Osteocyte (in vitro differentiated cells): ENCODE results near the gene HLA-B. TPM values are rescaled to one million over a fixed set of nuclear protein-coding genes. Genes with fewer than 3 reads are reported as not detected.
"Not testable (repeated sequence)": the region's sequence is repeated elsewhere in the genome, so short reads cannot be mapped to it uniquely, and the experiment has no call there.

Experiments used
- DNase-seq: peaks from one replicate; pipeline ENCODE4 v3.0.0; 2021; ENCODE audit warnings: mixed read lengths; ENCODE audit not compliant: unreplicated experiment; ENCODE audit errors: extremely low spot score
- H3K27ac Mint-ChIP-seq: one replicate; pipeline ENCODE4 v1.8.0; 2021; ENCODE audit warnings: mild to moderate bottlenecking, mixed read lengths; ENCODE audit not compliant: unreplicated experiment
- H3K27me3 Mint-ChIP-seq: one replicate; pipeline ENCODE4 v1.8.0; 2021; ENCODE audit warnings: mixed read lengths; ENCODE audit not compliant: unreplicated experiment
- H3K36me3 Mint-ChIP-seq: one replicate; pipeline ENCODE4 v1.8.0; 2021; ENCODE audit warnings: mixed read lengths; ENCODE audit not compliant: unreplicated experiment
- H3K4me1 Mint-ChIP-seq: one replicate; pipeline ENCODE4 v1.8.0; 2021; ENCODE audit warnings: mixed read lengths; ENCODE audit not compliant: unreplicated experiment
- H3K4me3 Mint-ChIP-seq: one replicate; pipeline ENCODE4 v1.8.0; 2021; ENCODE audit warnings: mild to moderate bottlenecking, moderate library complexity, mixed read lengths; ENCODE audit not compliant: unreplicated experiment
- H3K9me3 Mint-ChIP-seq: one replicate; pipeline ENCODE4 v1.8.0; 2021; ENCODE audit warnings: mixed read lengths; ENCODE audit not compliant: unreplicated experiment
- total RNA-seq: library from RNA; stranded (reverse); gene quantifications from 2 replicates; pipeline ENCODE4 v1.2.1, GENCODE V29; 2021
- TF ChIP-seq, protein P1 (sequence below): fragments of 200-600 bp; sonication (generic); IDR thresholded peaks from 2 replicates; pipeline ENCODE4 v1.5.0; 2021; ENCODE audit warnings: antibody characterized with exemption, mild to moderate bottlenecking, moderate library complexity

The HLA-B gene
- total RNA-seq, 1 donor from 2014 or later, result 642 TPM

DNA sequence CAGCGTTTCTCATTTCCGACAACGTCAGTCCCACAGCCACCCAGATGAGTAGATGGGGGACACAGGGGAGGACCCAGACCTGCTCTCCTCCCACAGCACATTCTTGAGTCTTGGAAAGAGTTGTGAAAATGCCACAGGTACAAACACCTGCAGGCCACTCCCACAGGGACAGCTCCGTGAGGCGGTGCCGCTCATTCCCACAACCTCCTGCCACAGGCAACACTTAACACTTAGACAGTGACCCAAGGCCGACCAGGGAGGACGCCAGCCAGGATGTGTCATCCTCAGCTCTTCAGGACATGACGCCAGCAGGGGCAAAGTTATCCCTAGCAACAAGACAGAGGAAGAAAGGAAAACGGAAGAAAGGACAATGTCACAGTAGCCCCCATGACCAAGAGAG is 22.9 kb upstream of the HLA-B start:
- H3K9me3 Mint-ChIP-seq, result no peaks in the 10 kb centered on the region
- H3K4me1 Mint-ChIP-seq, result no peaks in the 10 kb centered on the region

DNA sequence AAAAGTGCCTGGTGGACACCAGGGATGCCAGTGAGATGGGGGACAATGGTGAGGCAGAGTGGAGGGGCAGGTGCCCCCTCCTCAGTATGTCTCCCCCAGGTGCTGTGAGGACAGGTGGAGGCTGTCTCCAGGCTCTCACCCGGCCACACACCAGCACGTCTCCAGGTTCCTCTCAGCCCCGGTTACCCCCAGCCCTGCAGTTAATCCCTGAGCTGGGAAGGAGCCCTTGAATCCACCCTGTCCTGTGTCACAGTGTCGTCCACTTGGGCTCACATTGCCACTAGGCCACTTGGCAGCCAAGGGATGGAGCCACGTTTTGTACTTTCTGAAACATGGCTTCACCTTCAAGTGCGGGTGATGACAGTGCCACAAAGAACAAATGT is 21.7 kb upstream of the HLA-B start:
- TF ChIP-seq, protein P1, sequence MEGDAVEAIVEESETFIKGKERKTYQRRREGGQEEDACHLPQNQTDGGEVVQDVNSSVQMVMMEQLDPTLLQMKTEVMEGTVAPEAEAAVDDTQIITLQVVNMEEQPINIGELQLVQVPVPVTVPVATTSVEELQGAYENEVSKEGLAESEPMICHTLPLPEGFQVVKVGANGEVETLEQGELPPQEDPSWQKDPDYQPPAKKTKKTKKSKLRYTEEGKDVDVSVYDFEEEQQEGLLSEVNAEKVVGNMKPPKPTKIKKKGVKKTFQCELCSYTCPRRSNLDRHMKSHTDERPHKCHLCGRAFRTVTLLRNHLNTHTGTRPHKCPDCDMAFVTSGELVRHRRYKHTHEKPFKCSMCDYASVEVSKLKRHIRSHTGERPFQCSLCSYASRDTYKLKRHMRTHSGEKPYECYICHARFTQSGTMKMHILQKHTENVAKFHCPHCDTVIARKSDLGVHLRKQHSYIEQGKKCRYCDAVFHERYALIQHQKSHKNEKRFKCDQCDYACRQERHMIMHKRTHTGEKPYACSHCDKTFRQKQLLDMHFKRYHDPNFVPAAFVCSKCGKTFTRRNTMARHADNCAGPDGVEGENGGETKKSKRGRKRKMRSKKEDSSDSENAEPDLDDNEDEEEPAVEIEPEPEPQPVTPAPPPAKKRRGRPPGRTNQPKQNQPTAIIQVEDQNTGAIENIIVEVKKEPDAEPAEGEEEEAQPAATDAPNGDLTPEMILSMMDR, result no peak
- H3K4me1 Mint-ChIP-seq, result no peaks in the 10 kb centered on the region
- no peak overlapping the region for H3K4me3 Mint-ChIP-seq
- DNase-seq, result no peak
- H3K9me3 Mint-ChIP-seq, result no peaks in the 10 kb centered on the region
- H3K27me3 Mint-ChIP-seq, result peaks cover 63% of the 10 kb centered on the region
- no peak overlapping the region for H3K27ac Mint-ChIP-seq
- no peaks in the 10 kb centered on the region for H3K36me3 Mint-ChIP-seq

More for the DNA sequence above, 22.9 kb upstream of the HLA-B start:
- TF ChIP-seq, protein P1, result no peak
- Mint-ChIP-seq H3K27me3 (peaks cover 68% of the 10 kb centered on the region), H3K4me3 (no peak overlapping the region), H3K27ac (no peak overlapping the region), H3K36me3 (no peaks in the 10 kb centered on the region)
- no peak for DNase-seq

DNA sequence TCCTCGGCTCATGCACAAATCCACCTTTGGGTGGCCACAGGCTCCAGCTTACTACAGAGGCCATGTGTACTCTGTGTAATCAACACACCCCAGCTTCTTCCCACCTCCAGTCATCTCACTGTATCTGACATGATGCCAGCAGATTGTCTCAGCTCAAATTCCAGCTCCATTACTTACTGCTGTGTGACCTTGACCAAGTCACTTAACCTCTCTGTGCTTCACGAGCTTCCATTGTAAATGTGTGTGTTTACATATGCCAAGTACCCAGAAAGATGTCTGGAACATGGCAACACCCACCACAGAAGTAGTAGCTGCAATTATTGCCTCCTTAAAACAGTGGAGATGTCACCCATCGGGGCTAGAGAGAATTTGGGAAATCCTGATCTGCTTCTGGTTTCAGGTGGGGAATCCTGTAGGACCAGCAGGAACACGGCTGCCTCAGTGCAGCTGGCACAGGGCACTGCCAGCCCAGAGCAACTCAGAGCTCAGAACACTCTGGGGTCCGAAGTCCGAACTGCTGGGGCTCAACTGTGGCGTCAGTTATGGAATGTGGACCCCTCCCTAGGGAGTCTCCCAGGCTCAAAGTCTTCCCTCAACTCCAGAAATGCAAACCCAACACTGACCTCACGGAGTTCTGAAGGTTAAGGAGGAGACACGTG is 21.2 kb upstream of the HLA-B start:
- Mint-ChIP-seq H3K4me3 (no peak overlapping the region), H3K27me3 (peaks cover 64% of the 10 kb centered on the region), H3K36me3 (no peaks in the 10 kb centered on the region), H3K27ac (no peak overlapping the region), H3K4me1 (no peaks in the 10 kb centered on the region), H3K9me3 (no peaks in the 10 kb centered on the region)
- DNase-seq, result no peak
- TF ChIP-seq, protein P1, result no peak

DNA sequence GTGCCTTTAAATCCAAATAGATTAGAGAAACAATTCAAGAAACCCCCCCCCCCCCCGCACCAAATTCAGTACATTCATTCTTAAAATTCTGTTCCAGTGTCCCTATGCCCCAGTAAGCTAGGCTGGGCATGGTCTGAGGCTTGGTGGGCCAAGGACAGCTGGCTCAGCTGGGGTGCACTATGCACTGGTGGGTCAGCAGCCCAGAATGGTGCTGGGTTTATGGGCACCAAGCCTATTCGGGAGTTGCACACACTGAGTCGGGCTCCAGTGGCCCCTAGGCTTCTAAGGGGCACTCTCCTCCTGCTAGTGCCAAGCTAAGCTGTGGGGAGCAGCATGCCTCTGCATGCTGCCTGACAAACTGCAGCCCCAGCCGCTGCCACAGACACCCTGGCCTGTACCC is 20.1 kb upstream of the HLA-B start:
- Mint-ChIP-seq H3K27me3 (peaks cover 66% of the 10 kb centered on the region), H3K4me3 (no peak overlapping the region), H3K36me3 (peaks cover 2% of the 10 kb centered on the region), H3K9me3 (peaks cover 6% of the 10 kb centered on the region), H3K4me1 (no peaks in the 10 kb centered on the region), H3K27ac (no peak overlapping the region)
- DNase-seq, result no peak
- TF ChIP-seq, protein P1, result no peak

DNA sequence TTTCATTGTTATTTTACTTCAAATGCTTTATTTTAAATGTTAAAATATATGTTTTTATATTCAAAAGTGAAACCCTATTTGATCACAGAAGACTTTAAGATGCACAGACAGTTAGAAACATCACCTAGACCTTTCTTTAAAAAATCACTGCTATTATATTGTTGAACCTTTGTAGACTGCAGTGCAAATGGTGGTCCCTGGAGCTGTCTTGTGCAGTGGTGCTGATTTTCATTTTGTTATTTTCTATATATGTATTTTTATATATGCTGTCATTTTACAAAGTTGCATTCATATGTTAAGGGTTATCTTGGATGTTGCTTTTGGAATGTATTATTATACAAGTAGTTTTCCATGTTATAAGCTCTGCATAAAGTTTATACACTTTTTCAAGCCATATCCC is 18.7 kb upstream of the HLA-B start:
- Mint-ChIP-seq H3K4me3 (no peak overlapping the region), H3K36me3 (peaks cover 4% of the 10 kb centered on the region), H3K4me1 (no peaks in the 10 kb centered on the region), H3K27me3 (peaks cover 62% of the 10 kb centered on the region), H3K27ac (no peak overlapping the region), H3K9me3 (peaks cover 10% of the 10 kb centered on the region)
- no peak for DNase-seq
- TF ChIP-seq, protein P1, result no peak

DNA sequence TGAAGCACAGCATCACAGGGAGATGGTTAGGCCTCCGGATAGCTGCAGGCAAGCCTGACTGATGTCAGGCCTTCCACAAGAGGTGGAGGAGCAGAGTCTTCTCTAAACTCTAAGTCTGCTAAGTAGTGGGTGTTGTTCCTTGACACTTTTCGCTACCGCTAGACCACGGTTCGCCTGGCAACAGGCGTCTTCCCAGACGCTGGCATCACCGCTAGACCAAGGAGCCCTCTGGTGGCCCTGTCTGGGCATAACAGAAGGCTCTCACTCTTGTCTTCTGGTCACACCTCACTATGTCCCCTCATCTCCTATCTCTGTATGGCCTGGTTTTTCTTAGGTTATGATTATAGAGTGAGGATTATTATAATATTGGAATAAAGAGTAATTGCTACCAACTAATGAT is 17.1 kb upstream of the HLA-B start:
- not testable (repeated sequence) for H3K4me3 Mint-ChIP-seq, DNase-seq, H3K27ac Mint-ChIP-seq, H3K4me1 Mint-ChIP-seq, H3K9me3 Mint-ChIP-seq, H3K36me3 Mint-ChIP-seq
- H3K27me3 Mint-ChIP-seq, result peaks cover 61% of the 10 kb centered on the region
